ENCODE results near the gene DCANP1. TPM values are rescaled to one million over a fixed set of nuclear protein-coding genes. Genes with fewer than 3 reads are reported as not detected.
A peak's percentile ranks its signal among the peaks of the same experiment; 100 is the strongest.

DCANP1 gene
- total and polyA plus RNA-seq, 9 of the 15 experiments (the other 6 are each of a cell fraction or from before 2014, with no cell fraction given): not detected

DNA sequence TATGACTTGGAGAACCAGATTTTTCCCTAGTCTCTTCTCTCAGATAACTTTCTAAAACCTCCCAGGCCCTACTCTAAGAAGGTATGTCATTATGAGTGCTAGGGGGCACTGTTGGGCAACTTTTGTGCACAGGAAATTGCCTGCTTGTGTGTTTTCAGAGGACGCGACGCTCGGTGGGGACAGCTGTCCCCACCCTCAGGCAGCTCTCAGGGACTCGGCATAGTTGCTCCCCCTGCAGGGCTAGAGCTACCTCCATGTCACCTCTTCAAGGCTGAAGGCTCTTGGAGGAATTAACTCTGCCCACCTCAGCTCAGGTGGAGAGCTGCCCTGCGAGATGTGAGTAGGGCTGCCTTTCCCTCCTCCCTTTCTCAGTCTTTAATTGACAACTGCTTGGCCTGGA, 15.2 kb upstream of the DCANP1 start (continued):
- TF ChIP-seq FOXK2 (conservative IDR thresholded peaks at IDR 0.05 in 1 of 2, IDR thresholded peaks at IDR 0.05 in 1 of 2; ENCODE audit: low read depth in 2 of 2): 0 out of 4 replicates have a peak, but pooled peaks of 1 of the 2 experiments have one; percentile 38
- TF ChIP-seq, protein P1, sequence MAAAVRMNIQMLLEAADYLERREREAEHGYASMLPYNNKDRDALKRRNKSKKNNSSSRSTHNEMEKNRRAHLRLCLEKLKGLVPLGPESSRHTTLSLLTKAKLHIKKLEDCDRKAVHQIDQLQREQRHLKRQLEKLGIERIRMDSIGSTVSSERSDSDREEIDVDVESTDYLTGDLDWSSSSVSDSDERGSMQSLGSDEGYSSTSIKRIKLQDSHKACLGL (CRISPR knock-in tag; IDR thresholded peaks at IDR 0.05; ENCODE audit: borderline replicate concordance, poor library complexity, severe bottlenecking): no peak
- peak; percentile 57; the same call in 1 of the 2 replicates for TF ChIP-seq REST (IDR thresholded peaks at IDR 0.05; ENCODE audit: borderline replicate concordance)
- no peak for TF ChIP-seq REST (CRISPR knock-in tag; IDR thresholded peaks at IDR 0.05; ENCODE audit: low read depth)
- no peak for TF ChIP-seq TRIM25 (IDR thresholded peaks at IDR 0.05; ENCODE audit: borderline replicate concordance)
- no peak for TF ChIP-seq MAX (CRISPR knock-in tag; IDR thresholded peaks at IDR 0.05)
- TF ChIP-seq RUNX1 (IDR thresholded peaks at IDR 0.05; ENCODE audit: low read depth): no peak
- TF ChIP-seq, protein P2, sequence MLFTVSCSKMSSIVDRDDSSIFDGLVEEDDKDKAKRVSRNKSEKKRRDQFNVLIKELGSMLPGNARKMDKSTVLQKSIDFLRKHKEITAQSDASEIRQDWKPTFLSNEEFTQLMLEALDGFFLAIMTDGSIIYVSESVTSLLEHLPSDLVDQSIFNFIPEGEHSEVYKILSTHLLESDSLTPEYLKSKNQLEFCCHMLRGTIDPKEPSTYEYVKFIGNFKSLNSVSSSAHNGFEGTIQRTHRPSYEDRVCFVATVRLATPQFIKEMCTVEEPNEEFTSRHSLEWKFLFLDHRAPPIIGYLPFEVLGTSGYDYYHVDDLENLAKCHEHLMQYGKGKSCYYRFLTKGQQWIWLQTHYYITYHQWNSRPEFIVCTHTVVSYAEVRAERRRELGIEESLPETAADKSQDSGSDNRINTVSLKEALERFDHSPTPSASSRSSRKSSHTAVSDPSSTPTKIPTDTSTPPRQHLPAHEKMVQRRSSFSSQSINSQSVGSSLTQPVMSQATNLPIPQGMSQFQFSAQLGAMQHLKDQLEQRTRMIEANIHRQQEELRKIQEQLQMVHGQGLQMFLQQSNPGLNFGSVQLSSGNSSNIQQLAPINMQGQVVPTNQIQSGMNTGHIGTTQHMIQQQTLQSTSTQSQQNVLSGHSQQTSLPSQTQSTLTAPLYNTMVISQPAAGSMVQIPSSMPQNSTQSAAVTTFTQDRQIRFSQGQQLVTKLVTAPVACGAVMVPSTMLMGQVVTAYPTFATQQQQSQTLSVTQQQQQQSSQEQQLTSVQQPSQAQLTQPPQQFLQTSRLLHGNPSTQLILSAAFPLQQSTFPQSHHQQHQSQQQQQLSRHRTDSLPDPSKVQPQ (CRISPR knock-in tag; IDR thresholded peaks at IDR 0.05; ENCODE audit: borderline replicate concordance): no peak
- TF ChIP-seq, protein P3, sequence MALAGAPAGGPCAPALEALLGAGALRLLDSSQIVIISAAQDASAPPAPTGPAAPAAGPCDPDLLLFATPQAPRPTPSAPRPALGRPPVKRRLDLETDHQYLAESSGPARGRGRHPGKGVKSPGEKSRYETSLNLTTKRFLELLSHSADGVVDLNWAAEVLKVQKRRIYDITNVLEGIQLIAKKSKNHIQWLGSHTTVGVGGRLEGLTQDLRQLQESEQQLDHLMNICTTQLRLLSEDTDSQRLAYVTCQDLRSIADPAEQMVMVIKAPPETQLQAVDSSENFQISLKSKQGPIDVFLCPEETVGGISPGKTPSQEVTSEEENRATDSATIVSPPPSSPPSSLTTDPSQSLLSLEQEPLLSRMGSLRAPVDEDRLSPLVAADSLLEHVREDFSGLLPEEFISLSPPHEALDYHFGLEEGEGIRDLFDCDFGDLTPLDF (CRISPR knock-in tag; IDR thresholded peaks at IDR 0.05): no peak
- TF ChIP-seq, protein P4, sequence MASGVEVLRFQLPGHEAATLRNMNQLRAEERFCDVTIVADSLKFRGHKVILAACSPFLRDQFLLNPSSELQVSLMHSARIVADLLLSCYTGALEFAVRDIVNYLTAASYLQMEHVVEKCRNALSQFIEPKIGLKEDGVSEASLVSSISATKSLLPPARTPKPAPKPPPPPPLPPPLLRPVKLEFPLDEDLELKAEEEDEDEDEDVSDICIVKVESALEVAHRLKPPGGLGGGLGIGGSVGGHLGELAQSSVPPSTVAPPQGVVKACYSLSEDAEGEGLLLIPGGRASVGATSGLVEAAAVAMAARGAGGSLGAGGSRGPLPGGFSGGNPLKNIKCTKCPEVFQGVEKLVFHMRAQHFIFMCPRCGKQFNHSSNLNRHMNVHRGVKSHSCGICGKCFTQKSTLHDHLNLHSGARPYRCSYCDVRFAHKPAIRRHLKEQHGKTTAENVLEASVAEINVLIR (CRISPR knock-in tag; IDR thresholded peaks at IDR 0.05): no peak
- TF ChIP-seq ZNF445 (CRISPR knock-in tag; IDR thresholded peaks at IDR 0.05; ENCODE audit: low read depth): no peak
